Fibroblast of pulmonary artery (primary cell): ENCODE data around the gene ABCB1.
"Not testable (repeated sequence)": the region's sequence is repeated elsewhere in the genome, so short reads cannot be mapped to it uniquely, and the experiment has no call there.

Experiments used
- DNase-seq: peaks from one replicate; pipeline ENCODE4 v3.0.0-alpha.2; 2010; ENCODE audit warnings: low read depth
- H3K4me3 ChIP-seq: replicated peaks from 2 replicates; pipeline ENCODE4 v1.5.1; 2011; ENCODE audit warnings: low read depth, mild to moderate bottlenecking, control low read depth, low read length, moderate library complexity
- TF ChIP-seq, protein P1 (sequence below): IDR thresholded peaks from 2 replicates; pipeline ENCODE4 v1.5.1; 2011; ENCODE audit warnings: mild to moderate bottlenecking, control low read depth, low read length, inconsistent platforms; ENCODE audit errors: missing control alignments

Gene ABCB1

DNA sequence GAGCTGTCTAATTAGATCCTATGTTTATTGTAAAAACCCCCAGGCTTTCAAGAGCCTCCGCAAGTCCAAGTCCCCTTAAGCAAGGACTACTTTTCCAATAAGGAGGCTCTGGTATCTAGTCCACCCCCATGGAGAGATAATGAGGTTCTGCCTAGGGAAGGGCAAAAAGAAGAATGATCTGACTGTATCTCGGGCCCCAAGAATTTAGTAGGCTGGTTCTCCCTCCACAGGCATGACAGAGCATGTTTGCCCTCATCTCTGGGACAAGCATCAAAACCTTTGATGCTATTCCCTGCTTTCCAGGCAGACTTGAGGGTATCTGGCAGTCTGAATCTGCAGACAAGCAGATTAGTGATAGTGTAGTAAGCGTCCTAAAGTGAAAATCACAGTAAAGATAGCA is 19.0 kb downstream of the ABCB1 start:
- no peak for DNase-seq
- TF ChIP-seq, protein P1, sequence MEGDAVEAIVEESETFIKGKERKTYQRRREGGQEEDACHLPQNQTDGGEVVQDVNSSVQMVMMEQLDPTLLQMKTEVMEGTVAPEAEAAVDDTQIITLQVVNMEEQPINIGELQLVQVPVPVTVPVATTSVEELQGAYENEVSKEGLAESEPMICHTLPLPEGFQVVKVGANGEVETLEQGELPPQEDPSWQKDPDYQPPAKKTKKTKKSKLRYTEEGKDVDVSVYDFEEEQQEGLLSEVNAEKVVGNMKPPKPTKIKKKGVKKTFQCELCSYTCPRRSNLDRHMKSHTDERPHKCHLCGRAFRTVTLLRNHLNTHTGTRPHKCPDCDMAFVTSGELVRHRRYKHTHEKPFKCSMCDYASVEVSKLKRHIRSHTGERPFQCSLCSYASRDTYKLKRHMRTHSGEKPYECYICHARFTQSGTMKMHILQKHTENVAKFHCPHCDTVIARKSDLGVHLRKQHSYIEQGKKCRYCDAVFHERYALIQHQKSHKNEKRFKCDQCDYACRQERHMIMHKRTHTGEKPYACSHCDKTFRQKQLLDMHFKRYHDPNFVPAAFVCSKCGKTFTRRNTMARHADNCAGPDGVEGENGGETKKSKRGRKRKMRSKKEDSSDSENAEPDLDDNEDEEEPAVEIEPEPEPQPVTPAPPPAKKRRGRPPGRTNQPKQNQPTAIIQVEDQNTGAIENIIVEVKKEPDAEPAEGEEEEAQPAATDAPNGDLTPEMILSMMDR, result no peak

DNA sequence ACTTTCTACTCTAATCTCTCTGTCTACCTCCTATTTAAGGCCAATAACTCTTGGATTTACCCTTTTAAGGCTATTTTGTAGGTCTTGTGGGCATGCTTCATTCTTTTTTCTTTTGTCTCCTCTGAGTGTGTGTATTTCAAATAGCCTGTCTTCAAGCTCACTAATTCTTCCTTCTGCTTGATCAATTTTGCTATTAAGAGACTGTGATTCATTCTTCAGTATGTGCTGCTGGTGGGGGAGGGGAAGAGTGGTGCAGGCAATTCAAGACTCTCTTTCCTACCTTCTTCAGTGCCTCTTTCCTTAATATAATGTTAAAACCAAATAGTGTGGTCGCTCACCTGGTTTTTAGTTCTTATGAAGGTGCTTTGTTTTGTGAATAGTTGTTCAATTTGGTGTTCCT is 20.0 kb downstream of the ABCB1 start:
- DNase-seq, result no peak
- TF ChIP-seq, protein P1, result no peak
- no peak overlapping the region for H3K4me3 ChIP-seq

More for the DNA sequence above, 19.0 kb downstream of the ABCB1 start:
- no peak overlapping the region for H3K4me3 ChIP-seq

DNA sequence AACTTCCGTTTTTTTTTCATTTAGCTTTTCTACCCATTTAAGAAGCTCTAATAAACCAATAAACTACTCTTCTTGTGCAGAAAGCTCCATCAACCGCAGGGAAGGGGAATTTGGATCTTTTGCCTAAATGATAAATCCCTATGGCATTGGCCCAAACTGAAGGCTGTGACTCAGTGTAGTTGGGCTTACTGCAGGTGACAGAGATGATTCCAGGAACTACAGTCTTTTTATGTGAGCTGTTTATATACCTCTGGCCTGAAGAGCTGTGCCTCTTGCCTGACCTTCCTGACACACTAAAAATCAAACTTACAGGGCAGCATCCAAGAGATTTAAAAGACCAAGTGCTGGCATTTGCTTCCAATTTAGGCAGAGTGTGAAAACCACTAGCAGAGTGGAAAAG is 25.2 kb downstream of the ABCB1 start:
- DNase-seq, result no peak
- H3K4me3 ChIP-seq, result no peak overlapping the region
- TF ChIP-seq, protein P1, result no peak

DNA sequence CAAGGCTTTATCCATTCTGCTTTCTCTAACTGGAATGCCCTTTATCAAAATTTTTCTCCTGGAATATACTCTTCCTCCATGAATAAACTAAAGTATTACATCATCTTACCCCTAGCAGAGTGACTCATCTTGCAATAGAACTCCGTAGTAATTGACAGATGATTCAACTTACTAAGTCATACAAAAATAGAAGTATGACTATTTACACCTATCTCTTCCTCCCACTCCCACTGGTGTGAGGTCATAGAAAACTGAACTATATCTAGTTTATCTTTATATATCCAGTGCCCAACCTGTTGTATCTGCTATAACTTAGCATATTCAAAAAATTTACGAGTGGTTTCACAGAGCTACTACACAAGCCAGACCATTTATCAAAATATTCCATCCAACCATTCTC is 26.1 kb downstream of the ABCB1 start:
- no peak overlapping the region for H3K4me3 ChIP-seq
- TF ChIP-seq, protein P1, result no peak
- DNase-seq, result peak; percentile 12

DNA sequence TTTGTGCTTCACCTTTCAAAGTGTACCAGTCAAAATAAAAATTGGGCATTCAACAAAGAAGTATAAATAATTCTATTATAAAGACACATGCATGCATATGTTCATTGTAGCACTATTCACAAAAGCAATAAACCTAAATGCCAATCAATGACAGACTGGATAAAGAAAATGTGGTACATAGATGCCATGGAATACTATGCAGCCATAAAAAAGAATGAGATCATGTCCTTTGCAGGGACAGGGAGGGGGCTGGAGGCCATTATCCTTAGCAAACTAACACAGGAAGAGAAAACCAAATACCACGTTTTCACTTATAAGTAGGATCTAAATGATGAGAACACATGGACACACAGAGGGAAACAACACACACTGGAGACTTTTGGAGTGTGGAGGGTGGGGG is 28.2 kb downstream of the ABCB1 start:
- not testable (repeated sequence) for H3K4me3 ChIP-seq, DNase-seq

DNA sequence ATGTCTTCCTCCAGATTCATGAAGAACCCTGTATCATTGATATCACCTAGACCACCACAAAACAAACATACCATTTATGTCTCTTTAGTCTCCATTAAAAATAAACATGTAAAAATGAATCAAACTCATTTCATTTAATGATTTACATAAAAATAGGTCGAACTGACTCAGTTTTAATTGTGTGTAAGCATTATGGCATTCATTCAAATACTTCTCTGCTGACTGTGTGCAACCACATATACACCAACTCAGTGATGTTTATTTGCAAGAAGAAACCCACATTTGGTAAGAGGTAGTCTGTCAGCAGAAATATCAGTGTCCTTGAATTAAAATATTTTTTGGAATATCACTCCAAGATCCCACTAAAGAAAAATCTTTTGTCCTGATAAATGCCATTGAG is 30.5 kb downstream of the ABCB1 start:
- TF ChIP-seq, protein P1, result no peak
- DNase-seq, result peak; percentile 3
- H3K4me3 ChIP-seq, result no peak overlapping the region

DNA sequence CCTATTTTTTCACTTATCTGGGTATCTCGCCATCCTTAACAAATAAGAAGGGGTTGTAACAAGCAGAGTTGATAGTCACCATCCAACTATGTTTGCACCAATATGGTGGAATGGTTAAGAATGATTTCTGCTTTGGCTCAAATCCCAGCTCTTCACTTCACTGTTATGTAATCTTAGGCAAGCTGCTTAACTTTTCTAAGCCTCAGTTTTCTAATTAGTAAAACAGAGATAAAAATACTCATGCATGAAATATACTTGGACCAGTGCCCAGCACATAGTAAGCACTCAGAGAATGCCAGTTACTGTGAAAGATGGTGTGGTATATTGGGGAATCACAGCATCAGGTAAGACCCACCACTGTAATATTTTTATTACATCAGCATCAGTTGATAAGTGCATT is 33.6 kb downstream of the ABCB1 start:
- no peak for DNase-seq
- no peak overlapping the region for H3K4me3 ChIP-seq
- TF ChIP-seq, protein P1, result no peak
